WTC11 (cell line): ENCODE data around the gene PHACTR2.

Experiments used
- IRF2 ChIP-seq: sonication (generic); formaldehyde crosslinking; IDR thresholded peaks from 2 replicates; pipeline ENCODE4 v1.8.0; 2022; ENCODE audit warnings: low read depth, missing genetic modification reagents, borderline replicate concordance
- RORB ChIP-seq: fragments of 250-450 bp; sonication (Bioruptor Pico); IDR thresholded peaks from 2 replicates; pipeline ENCODE4 v1.9.0; 2021; ENCODE audit warnings: mild to moderate bottlenecking
- SP1 ChIP-seq: sonication (generic); formaldehyde crosslinking; conservative IDR thresholded peaks from 2 replicates; pipeline ENCODE4 v1.8.1; 2022; ENCODE audit warnings: missing genetic modification reagents
- TCF7 ChIP-seq: sonication (generic); formaldehyde crosslinking; IDR thresholded peaks from 2 replicates; pipeline ENCODE4 v1.8.0; 2022; ENCODE audit warnings: mild to moderate bottlenecking, low read depth, missing genetic modification reagents, moderate library complexity
- TEAD1 ChIP-seq: sonication (generic); formaldehyde crosslinking; IDR thresholded peaks from 2 replicates; pipeline ENCODE4 v1.8.0; 2022; ENCODE audit warnings: mild to moderate bottlenecking, missing genetic modification reagents
- TEAD4 ChIP-seq: sonication (generic); formaldehyde crosslinking; IDR thresholded peaks from 2 replicates; pipeline ENCODE4 v1.8.0; 2022; ENCODE audit warnings: mild to moderate bottlenecking, missing genetic modification reagents
- ZBTB21 ChIP-seq: sonication (generic); formaldehyde crosslinking; IDR thresholded peaks from 2 replicates; pipeline ENCODE4 v1.8.1; 2023; ENCODE audit warnings: mild to moderate bottlenecking, missing genetic modification reagents, borderline replicate concordance
- TF ChIP-seq, protein P1 (sequence below): fragments of 200-600 bp; IDR thresholded peaks from 2 replicates; pipeline ENCODE4 v1.8.0; 2022; ENCODE audit warnings: antibody characterized with exemption

DNA sequence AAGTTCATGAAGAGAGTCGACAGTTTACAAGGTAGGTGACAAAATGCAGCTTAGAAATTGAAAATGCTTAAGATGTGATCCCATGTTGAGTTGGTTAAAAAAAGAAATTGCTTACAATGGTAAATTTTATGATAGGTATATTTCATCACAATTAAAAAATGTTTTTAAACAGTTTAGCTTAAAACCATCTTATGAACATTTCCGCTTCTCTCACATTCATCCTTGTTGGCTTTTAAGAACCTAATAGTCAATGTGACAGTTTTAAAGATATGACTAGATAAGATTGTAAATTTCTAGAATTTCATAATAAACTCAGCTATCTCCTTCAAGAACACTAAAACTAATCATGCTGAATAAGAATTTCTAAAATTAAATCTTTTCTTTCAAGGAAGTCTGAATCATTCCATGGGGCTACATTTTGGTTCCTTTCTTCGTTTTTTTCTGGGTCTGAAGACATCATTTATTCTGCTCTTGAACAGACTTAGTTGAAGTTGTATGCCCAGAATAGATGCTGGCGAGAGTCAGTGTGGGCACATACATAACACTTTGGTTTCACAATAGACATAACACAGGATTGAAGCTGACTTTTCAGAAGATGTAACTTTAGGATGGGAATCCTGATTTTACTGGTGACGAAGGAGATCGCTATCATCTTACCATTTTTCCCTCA is 129.5 kb downstream of the PHACTR2 start:
- no peak for TF ChIP-seq ZBTB21 (CRISPR knock-in tag)
- TF ChIP-seq, protein P1, sequence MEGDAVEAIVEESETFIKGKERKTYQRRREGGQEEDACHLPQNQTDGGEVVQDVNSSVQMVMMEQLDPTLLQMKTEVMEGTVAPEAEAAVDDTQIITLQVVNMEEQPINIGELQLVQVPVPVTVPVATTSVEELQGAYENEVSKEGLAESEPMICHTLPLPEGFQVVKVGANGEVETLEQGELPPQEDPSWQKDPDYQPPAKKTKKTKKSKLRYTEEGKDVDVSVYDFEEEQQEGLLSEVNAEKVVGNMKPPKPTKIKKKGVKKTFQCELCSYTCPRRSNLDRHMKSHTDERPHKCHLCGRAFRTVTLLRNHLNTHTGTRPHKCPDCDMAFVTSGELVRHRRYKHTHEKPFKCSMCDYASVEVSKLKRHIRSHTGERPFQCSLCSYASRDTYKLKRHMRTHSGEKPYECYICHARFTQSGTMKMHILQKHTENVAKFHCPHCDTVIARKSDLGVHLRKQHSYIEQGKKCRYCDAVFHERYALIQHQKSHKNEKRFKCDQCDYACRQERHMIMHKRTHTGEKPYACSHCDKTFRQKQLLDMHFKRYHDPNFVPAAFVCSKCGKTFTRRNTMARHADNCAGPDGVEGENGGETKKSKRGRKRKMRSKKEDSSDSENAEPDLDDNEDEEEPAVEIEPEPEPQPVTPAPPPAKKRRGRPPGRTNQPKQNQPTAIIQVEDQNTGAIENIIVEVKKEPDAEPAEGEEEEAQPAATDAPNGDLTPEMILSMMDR: no peak
- TF ChIP-seq IRF2 (CRISPR knock-in tag): no peak
- TF ChIP-seq TEAD1 (CRISPR knock-in tag): no peak
- TF ChIP-seq SP1: no peak
- no peak for TF ChIP-seq TCF7
- TF ChIP-seq RORB (CRISPR knock-in tag): no peak
- no peak for TF ChIP-seq TEAD4 (CRISPR knock-in tag)
